ENCODE measurements around the gene CLPX.

- TF ChIP-seq NFE2 (IDR thresholded peaks at IDR 0.05; ENCODE audit: low read depth) = no peak
- TF ChIP-seq GABPA (tag; conservative IDR thresholded peaks at IDR 0.05; ENCODE audit: low read depth) = no peak
- no peak for TF ChIP-seq ZNF280B (CRISPR knock-in tag; IDR thresholded peaks at IDR 0.05)
- TF ChIP-seq MAFK (IDR thresholded peaks at IDR 0.05; ENCODE audit: low read length) = no peak
- no peak for TF ChIP-seq ZNF384 (IDR thresholded peaks at IDR 0.05; ENCODE audit: low read depth, low read length)
- TF ChIP-seq RBBP5 (IDR thresholded peaks at IDR 0.05; ENCODE audit: borderline replicate concordance, insufficient read depth, low read length, poor library complexity, severe bottlenecking) = no peak
- no peak for TF ChIP-seq CTCF (IDR thresholded peaks at IDR 0.05 in 2 of 3, conservative IDR thresholded peaks at IDR 0.05 in 1 of 3; ENCODE audit: insufficient read depth in 2 of 3, low read depth in 1 of 3, low read length in 3 of 3)
- no peak for TF ChIP-seq ARID2 (IDR thresholded peaks at IDR 0.05)
- no peak for TF ChIP-seq ZFP91 (CRISPR knock-in tag; IDR thresholded peaks at IDR 0.05)
- no peak for TF ChIP-seq YY1 (IDR thresholded peaks at IDR 0.05; ENCODE audit: borderline replicate concordance in 1 of 3, control insufficient read depth in 1 of 3, extremely low read depth in 1 of 3, insufficient read depth in 3 of 3, insufficient read length in 1 of 3, insufficient replicate concordance in 2 of 3, low read depth in 1 of 3, low read length in 2 of 3)
Observed at GRCh38 chr15:65222891-65223290, 37.7 kb upstream of the CLPX start.

Data from K562 (cell line).